ENCODE data around the gene MGRN1. TPM values are rescaled to one million over a fixed set of nuclear protein-coding genes. Genes with fewer than 3 reads are reported as not detected.

The MGRN1 gene
- total RNA-seq: 10 to 100 TPM; 74.4 to 79.5 TPM

- Mint-ChIP-seq H3K4me1 (peaks cover 36% of the 10 kb centered on the region), H3K36me3 (ENCODE audit: low read depth) (peaks cover 19% of the 10 kb centered on the region), H3K9me3 (no peaks in the 10 kb centered on the region), H3K27ac (peak within 1 kb of the TSS; percentile 100), H3K4me3 (peak within 1 kb of the TSS; percentile 90), H3K27me3 (no peaks in the 10 kb centered on the region)
- POLR2A ChIA-PET: interaction anchor here (0.7 to 1.2 kb wide), 2 partner anchors 117 to 118 kb away, joined by 3 to 4 read pairs; no protein-coding TSS in a partner anchor
- peak; percentile 95 for DNase-seq
- CTCF ChIA-PET: interaction anchor here (0.7 to 2.5 kb wide), 27 partner anchors 8 to 249 kb away, joined by 3 to 40 read pairs (median 4); partner anchors contain the start of genes ANKS3, CORO7, DNAAF8 and HMOX2
Measured at GRCh38 chr16:4624015-4624826, at the start of gene MGRN1. MGRN1 (plus strand) TSS chr16:4624826; CDS start chr16:4624961, 135 bp downstream.

GRCh38 chr16:4574919-4575705 lies 49.5 kb upstream of the MGRN1 start:
- no peaks in the 10 kb centered on the region for H3K9me3 Mint-ChIP-seq
- no peak overlapping the region for H3K27ac Mint-ChIP-seq
- no peak overlapping the region for H3K4me3 Mint-ChIP-seq
- H3K27me3 Mint-ChIP-seq: no peaks in the 10 kb centered on the region
- DNase-seq: no peak
- H3K36me3 Mint-ChIP-seq (ENCODE audit: low read depth): no peaks in the 10 kb centered on the region
- CTCF ChIA-PET: interaction anchor here (1.0 to 1.9 kb wide), 2 partner anchors 10 to 102 kb away, joined by 3 to 4 read pairs; no protein-coding TSS in a partner anchor
- POLR2A ChIA-PET: no interaction called here
- peaks cover 7% of the 10 kb centered on the region for H3K4me1 Mint-ChIP-seq

DNA sequence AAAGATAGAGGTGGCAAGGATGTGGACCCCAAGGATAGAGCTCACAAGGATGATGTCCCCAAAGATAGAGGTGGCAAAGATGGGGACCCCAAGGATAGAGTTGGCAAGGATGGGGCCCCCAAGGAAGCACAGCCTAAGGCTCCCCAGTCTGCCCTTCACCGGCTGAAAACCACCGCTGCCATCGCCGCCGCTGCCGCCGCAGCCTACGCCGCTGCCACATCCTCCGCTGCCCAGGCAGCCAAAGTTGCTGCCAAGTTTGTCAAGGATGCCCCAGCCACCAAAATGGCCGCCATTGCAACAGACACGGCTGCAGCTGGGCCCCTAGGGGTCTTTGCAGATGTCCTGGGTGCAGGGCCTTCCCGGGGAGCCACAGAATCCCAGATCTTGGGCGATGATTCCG lies 48.6 kb upstream of the MGRN1 start:
- CTCF ChIA-PET: interaction anchor here (1.0 kb wide), 1 partner anchor 103 kb away, joined by 3 read pairs; no protein-coding TSS in a partner anchor

GRCh38 chr16:4578961-4579530 lies 45.6 kb upstream of the MGRN1 start:
- no peaks in the 10 kb centered on the region for H3K9me3 Mint-ChIP-seq
- ChIA-PET POLR2A (no interaction called here), CTCF (interaction anchor here (1.2 to 1.6 kb wide), 2 partner anchors 18 to 45 kb away, joined by 3 to 4 read pairs; partner anchors contain the start of gene MGRN1)
- DNase-seq: no peak
- H3K4me3 Mint-ChIP-seq: no peak overlapping the region
- H3K4me1 Mint-ChIP-seq: peaks cover 7% of the 10 kb centered on the region
- no peaks in the 10 kb centered on the region for H3K36me3 Mint-ChIP-seq (ENCODE audit: low read depth)
- H3K27ac Mint-ChIP-seq: no peak overlapping the region
- no peaks in the 10 kb centered on the region for H3K27me3 Mint-ChIP-seq

More for the DNA sequence above, 48.6 kb upstream of the MGRN1 start:
- Mint-ChIP-seq H3K9me3 (no peaks in the 10 kb centered on the region), H3K27me3 (no peaks in the 10 kb centered on the region), H3K36me3 (ENCODE audit: low read depth) (no peaks in the 10 kb centered on the region), H3K27ac (no peak overlapping the region), H3K4me3 (no peak overlapping the region), H3K4me1 (peaks cover 7% of the 10 kb centered on the region)
- no peak for DNase-seq
- POLR2A ChIA-PET: no interaction called here

- Mint-ChIP-seq H3K27me3 (no peaks in the 10 kb centered on the region), H3K27ac (no peak overlapping the region), H3K36me3 (ENCODE audit: low read depth) (no peaks in the 10 kb centered on the region), H3K4me3 (no peak overlapping the region), H3K4me1 (no peaks in the 10 kb centered on the region), H3K9me3 (no peaks in the 10 kb centered on the region)
- ChIA-PET POLR2A (no interaction called here), CTCF (no interaction called here)
- no peak for DNase-seq
Measured at GRCh38 chr16:4580250-4580649, 44.4 kb upstream of the MGRN1 start.

DNA sequence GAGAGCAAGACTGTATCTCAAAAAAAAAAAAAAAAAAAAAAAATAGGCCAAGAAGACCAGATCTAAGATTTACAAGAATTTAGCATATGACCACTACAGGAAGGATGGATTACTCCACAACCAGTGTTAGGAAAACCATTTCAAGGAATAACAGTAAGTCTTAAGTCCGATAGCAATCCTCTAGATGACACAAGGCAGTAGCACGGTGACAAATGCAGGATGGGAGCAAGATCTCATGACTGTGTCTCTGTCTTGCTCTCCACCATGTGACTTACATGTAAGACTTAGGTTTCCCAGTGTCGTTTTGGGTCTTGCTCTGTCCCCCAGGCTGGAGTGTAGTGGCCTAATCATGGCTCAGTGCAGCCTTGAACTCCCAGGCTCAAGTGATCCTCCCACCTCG lies 40.7 kb upstream of the MGRN1 start:
- POLR2A ChIA-PET: no interaction called here
- no peak overlapping the region for H3K27ac Mint-ChIP-seq
- CTCF ChIA-PET: no interaction called here
- no peak overlapping the region for H3K4me3 Mint-ChIP-seq
- peaks cover 3% of the 10 kb centered on the region for H3K4me1 Mint-ChIP-seq
- H3K27me3 Mint-ChIP-seq: peaks cover 14% of the 10 kb centered on the region
- no peak for DNase-seq
- peaks cover 2% of the 10 kb centered on the region for H3K9me3 Mint-ChIP-seq
- H3K36me3 Mint-ChIP-seq (ENCODE audit: low read depth): no peaks in the 10 kb centered on the region

DNA sequence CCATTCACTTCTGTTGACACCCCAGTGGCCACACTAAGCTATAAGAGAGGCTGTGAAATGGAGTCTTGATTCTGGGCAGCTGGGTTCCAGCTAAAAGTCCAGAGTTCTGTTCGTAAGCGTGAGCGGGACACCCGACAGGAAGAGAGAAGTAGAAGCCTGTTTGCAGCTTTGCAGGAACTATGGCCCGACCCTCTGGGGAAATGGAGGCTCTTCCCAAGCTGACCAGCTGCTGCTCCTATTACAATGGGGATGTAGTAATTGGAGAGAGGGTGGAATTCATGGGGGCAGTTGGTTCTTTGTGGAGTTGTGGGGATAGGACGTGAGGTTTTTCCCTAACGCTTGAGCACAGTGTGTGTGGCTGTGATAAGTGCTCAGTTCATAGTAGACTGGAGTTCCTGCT lies 38.3 kb upstream of the MGRN1 start:
- no peak for DNase-seq
- Mint-ChIP-seq H3K9me3 (peaks cover 2% of the 10 kb centered on the region), H3K4me3 (no peak overlapping the region), H3K27me3 (peaks cover 14% of the 10 kb centered on the region), H3K36me3 (ENCODE audit: low read depth) (no peaks in the 10 kb centered on the region), H3K4me1 (peaks cover 3% of the 10 kb centered on the region), H3K27ac (no peak overlapping the region)
- ChIA-PET CTCF (interaction anchor here (0.7 to 2.8 kb wide), 3 partner anchors 14 to 228 kb away, joined by 3 to 8 read pairs (median 3); no protein-coding TSS in a partner anchor), POLR2A (interaction anchor here (0.6 kb wide), 1 partner anchor 163 kb away, joined by 3 read pairs; no protein-coding TSS in a partner anchor)

DNA sequence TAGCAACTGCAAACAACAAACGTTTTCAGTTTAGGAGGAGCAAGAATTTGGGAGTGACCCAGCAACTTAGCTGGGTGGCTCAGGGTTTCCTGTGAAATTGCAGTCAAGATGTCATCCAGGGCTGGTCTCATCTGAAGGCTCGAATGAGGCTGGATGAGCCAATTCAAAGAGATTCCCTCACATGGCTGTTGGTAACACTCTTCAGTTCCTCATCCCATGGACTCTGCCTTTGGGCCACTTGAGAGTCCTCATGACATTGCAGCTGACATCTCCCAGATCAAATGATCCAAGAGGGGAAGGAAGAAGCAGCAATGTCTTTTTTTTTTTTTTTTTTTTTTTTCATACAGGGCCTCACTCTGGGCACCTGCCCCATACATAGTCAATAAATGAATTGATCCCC lies 36.2 kb upstream of the MGRN1 start:
- Mint-ChIP-seq H3K4me3 (no peak overlapping the region), H3K27ac (no peak overlapping the region), H3K36me3 (ENCODE audit: low read depth) (no peaks in the 10 kb centered on the region), H3K27me3 (peaks cover 14% of the 10 kb centered on the region), H3K9me3 (peaks cover 2% of the 10 kb centered on the region), H3K4me1 (peaks cover 3% of the 10 kb centered on the region)
- no peak for DNase-seq
- CTCF ChIA-PET: interaction anchor here (1.2 to 1.7 kb wide), 2 partner anchors 11 to 81 kb away, joined by 4 to 6 read pairs; no protein-coding TSS in a partner anchor
- POLR2A ChIA-PET: interaction anchor here (0.6 kb wide), 1 partner anchor 25 kb away, joined by 3 read pairs; no protein-coding TSS in a partner anchor

- H3K4me1 Mint-ChIP-seq: peaks cover 3% of the 10 kb centered on the region
- no peak overlapping the region for H3K27ac Mint-ChIP-seq
- H3K27me3 Mint-ChIP-seq: peaks cover 14% of the 10 kb centered on the region
- H3K36me3 Mint-ChIP-seq (ENCODE audit: low read depth): no peaks in the 10 kb centered on the region
- peaks cover 2% of the 10 kb centered on the region for H3K9me3 Mint-ChIP-seq
- DNase-seq: no peak
- ChIA-PET POLR2A (interaction anchor here (0.6 kb wide), 1 partner anchor 26 kb away, joined by 3 read pairs; no protein-coding TSS in a partner anchor), CTCF (interaction anchor here (1.2 kb wide), 1 partner anchor 82 kb away, joined by 4 read pairs; no protein-coding TSS in a partner anchor)
- H3K4me3 Mint-ChIP-seq: no peak overlapping the region
Measured at GRCh38 chr16:4588961-4589360, 35.7 kb upstream of the MGRN1 start.

DNA sequence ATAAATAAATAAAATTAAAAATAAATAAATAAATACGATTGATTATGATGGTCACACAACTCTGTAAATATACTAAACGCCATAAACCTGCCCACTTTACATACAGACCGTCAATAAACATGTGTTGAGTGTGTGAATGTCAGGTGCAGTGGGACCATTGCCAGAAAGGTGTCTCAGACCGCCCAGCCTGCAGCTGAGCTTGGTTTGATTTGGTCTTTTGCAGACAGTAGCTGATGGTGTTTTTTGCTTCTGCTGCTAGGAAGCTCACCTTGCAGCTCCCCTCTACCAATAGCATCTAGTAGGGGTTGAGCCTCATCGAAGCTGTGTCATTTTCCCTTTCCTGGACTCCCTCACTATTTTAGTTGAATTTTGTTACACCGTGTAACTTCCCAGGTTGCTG lies 33.4 kb upstream of the MGRN1 start:
- no peaks in the 10 kb centered on the region for H3K4me1 Mint-ChIP-seq
- no peak for DNase-seq
- CTCF ChIA-PET: interaction anchor here (0.6 to 1.0 kb wide), 3 partner anchors 12 to 39 kb away, joined by 3 to 6 read pairs (median 4); no protein-coding TSS in a partner anchor
- H3K27me3 Mint-ChIP-seq: peaks cover 9% of the 10 kb centered on the region
- peaks cover 2% of the 10 kb centered on the region for H3K9me3 Mint-ChIP-seq
- no peaks in the 10 kb centered on the region for H3K36me3 Mint-ChIP-seq (ENCODE audit: low read depth)
- no peak overlapping the region for H3K4me3 Mint-ChIP-seq
- POLR2A ChIA-PET: no interaction called here
- H3K27ac Mint-ChIP-seq: no peak overlapping the region

DNA sequence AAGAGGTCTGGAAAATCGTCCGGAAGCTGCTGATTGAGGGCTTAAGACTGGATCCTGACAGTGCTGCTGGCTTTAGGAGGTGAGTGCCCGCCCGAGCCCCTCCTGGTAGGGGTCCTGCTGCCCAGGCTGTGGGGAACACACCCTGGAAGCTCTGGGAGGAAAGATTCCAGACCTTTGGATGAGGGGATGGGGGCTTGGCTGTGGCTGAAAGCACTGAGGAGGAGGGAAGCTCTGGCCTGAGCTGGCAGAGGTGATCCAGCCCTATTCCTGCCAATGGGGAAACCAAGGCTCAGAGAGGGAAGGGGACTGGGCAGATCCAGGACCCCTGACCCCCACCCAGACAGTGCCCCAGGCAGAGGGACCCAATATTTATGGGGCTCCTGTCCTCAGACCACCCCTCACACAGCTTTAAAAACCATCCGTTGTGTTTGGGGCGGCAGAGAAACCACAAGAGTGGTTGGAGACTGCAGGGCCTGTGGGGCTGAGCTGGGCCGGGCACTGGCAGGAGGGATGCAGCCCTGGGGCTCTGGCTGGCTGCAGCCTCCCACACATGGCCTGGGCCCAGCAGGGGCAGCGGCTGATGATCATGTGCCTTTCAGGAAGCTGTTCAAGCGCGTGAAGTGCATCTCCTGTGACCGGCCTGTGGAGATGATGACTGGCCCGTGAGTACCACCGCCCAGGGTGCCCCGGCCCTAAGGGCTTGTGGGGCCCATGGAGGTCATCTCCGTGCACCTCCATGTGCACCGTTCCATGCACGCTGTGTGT lies 32.7 kb upstream of the MGRN1 start:
- POLR2A ChIA-PET: no interaction called here
- H3K9me3 Mint-ChIP-seq: peaks cover 2% of the 10 kb centered on the region
- no peaks in the 10 kb centered on the region for H3K36me3 Mint-ChIP-seq (ENCODE audit: low read depth)
- H3K27me3 Mint-ChIP-seq: peaks cover 3% of the 10 kb centered on the region
- H3K4me3 Mint-ChIP-seq: no peak overlapping the region
- H3K4me1 Mint-ChIP-seq: no peaks in the 10 kb centered on the region
- CTCF ChIA-PET: interaction anchor here (0.6 to 1.0 kb wide), 2 partner anchors 11 to 459 kb away, joined by 3 read pairs; no protein-coding TSS in a partner anchor
- no peak overlapping the region for H3K27ac Mint-ChIP-seq
- no peak for DNase-seq

DNA sequence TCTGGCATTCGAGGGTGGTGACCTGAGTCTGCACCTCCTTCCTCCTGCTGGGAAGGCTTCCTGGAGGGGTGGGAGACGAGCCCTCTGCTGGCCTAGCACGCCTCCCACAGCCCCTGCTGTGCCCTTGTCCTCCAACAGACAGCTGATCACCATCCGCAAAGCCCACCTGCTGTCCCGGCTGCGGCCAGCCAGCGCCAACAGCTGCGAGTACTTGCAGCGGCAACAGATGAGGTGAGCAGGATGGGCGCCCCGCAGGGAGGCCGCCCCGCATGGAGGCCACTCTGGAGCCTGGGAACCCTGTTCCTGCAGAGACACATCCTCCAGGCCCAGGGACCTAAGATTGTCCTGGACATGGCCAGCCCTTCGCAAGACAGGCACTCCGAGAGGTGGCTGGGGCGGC lies 31.5 kb upstream of the MGRN1 start:
- Mint-ChIP-seq H3K27ac (no peak overlapping the region), H3K36me3 (ENCODE audit: low read depth) (no peaks in the 10 kb centered on the region), H3K27me3 (no peaks in the 10 kb centered on the region), H3K4me3 (no peak overlapping the region), H3K9me3 (peaks cover 1% of the 10 kb centered on the region), H3K4me1 (no peaks in the 10 kb centered on the region)
- POLR2A ChIA-PET: no interaction called here
- CTCF ChIA-PET: interaction anchor here (0.6 to 1.3 kb wide), 2 partner anchors 35 to 106 kb away, joined by 3 read pairs; no protein-coding TSS in a partner anchor
- DNase-seq: no peak
